AG10803 (cell line): ENCODE measurements around the gene MAP4K2.
A peak's percentile ranks its signal among the peaks of the same experiment; 100 is the strongest.

ENCODE experiments used
- DNase-seq: peaks from one replicate; pipeline ENCODE4 v3.0.0; 2010; ENCODE audit warnings: low read depth
- H3K4me3 ChIP-seq: 2 replicates; pipeline ENCODE4 v1.5.1; 2011; ENCODE audit warnings: mild to moderate bottlenecking, low read length, control low read depth
- CTCF ChIP-seq: conservative IDR thresholded peaks from 2 replicates; pipeline ENCODE4 v1.5.1; 2011; ENCODE audit warnings: mild to moderate bottlenecking, low read length, control low read depth, inconsistent platforms

The MAP4K2 gene

GRCh38 chr11:64769283-64769682, 33.7 kb downstream of the MAP4K2 start:
- no peak overlapping the region for H3K4me3 ChIP-seq
- TF ChIP-seq CTCF = no peak
- no peak for DNase-seq

GRCh38 chr11:64768300-64768694, 34.7 kb downstream of the MAP4K2 start:
- no peak overlapping the region for H3K4me3 ChIP-seq
- DNase-seq = no peak
- no peak for TF ChIP-seq CTCF

GRCh38 chr11:64767344-64768299, 35.4 kb downstream of the MAP4K2 start:
- DNase-seq = peak; percentile 68
- TF ChIP-seq CTCF = peak; percentile 67
- no peak overlapping the region for H3K4me3 ChIP-seq

- no peak overlapping the region for H3K4me3 ChIP-seq
- no peak for TF ChIP-seq CTCF
- DNase-seq = no peak
Measured at GRCh38 chr11:64766881-64767280, 36.1 kb downstream of the MAP4K2 start.

- no peak for TF ChIP-seq CTCF
- no peak overlapping the region for H3K4me3 ChIP-seq
- no peak for DNase-seq
Measured at GRCh38 chr11:64765851-64766665, 37.0 kb downstream of the MAP4K2 start.

- no peak for DNase-seq
- peak; percentile 16 for TF ChIP-seq CTCF
- H3K4me3 ChIP-seq = no peak overlapping the region
Measured at GRCh38 chr11:64765291-64765850, 37.6 kb downstream of the MAP4K2 start.
